T47D (cell line): ENCODE results near the gene TRIM32.

Experiments used
- DNase-seq, 2 experiments: peaks; one replicate each; pipeline versions ENCODE4 v3.0.0 to v3.0.0-alpha.2; 2011 to 2012; ENCODE audit warnings: low read depth in 1 of 2, low spot score in 1 of 2
- JUND ChIP-seq: IDR thresholded peaks from 2 replicates; pipeline ENCODE4 v1.6.1; 2012; ENCODE audit warnings: low read depth
- in situ Hi-C: cut with HindIII; loops from 2 replicates; pipeline ENCODE4 v1.10.0; 2016; ENCODE audit warnings: low sequenced_read_pairs, low pct_unique_long_range_greater_than_20kb

The TRIM32 gene

DNA sequence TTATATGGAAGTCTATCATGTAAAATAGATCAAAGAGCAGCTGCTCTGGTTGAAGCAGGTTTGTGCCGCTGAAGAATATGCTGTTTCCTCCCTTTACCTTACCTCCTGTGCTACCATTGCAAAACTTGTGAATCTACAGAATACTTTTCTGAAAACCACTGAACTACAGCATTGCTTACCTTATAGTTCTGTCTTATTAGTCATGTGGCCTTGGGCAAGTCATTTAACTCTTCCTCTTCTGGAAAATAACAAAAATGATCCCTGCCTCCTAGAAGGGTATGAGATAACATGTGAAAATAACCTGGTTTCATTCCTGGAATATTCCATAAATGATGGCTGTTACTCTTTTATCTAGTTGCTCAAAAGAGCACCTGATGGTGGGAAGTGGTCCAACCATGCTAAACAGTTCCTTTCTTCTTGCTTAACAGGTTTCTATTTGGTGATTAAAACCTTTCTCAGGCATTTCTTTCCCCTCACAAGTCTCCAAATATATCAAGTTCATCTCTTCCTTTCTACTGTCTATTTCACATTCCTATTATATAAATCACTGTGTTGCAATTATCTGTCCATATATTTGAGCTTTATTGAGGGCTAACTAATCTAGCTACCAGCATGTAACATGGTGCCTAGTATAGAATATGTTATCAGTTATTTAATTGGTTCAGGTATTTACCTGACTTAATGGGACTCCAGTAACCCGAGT, 15.0 kb downstream of the TRIM32 start:
- no peak for DNase-seq
- in situ Hi-C loops: no loop called here
- no peak for TF ChIP-seq JUND

DNA sequence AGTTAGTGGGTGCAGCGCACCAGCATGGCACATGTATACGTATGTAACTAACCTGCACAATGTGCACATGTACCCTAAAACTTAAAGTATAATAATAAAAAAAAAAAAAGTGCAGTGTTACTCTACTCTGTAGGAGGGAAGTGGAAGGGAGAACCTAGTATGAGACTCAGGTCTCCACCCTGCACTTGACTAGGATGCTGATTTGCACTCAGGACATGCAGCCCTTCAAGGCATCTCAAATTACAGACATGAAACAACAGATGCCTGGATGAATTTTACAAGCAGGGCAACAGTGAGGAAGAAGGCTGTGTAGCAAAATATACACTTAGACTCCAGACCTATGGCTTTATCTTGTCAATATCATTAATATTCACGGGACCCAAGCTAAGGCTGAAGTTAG, 16.5 kb downstream of the TRIM32 start:
- DNase-seq: no peak
- in situ Hi-C loops: no loop called here
- no peak for TF ChIP-seq JUND

DNA sequence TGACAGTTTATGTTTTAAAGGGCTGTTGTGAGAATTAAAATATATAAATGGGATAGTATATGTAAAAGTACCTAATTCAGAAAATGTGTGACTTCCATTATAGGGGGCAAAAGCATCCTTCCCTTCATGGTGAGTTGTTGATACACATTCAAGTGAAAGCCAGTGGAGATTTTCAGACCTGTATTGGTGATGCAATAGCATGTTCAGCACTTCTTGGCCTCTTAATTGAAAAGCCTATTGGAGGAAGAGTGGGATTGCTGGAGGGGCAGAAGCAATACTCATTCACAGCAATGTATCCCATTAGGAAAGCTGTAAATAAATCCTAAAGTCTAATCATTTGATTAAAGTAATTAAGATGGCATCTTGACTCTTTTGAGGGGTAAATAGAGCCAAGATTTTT, 17.4 kb downstream of the TRIM32 start:
- no peak for TF ChIP-seq JUND
- DNase-seq: no peak
- in situ Hi-C loops: no loop called here

DNA sequence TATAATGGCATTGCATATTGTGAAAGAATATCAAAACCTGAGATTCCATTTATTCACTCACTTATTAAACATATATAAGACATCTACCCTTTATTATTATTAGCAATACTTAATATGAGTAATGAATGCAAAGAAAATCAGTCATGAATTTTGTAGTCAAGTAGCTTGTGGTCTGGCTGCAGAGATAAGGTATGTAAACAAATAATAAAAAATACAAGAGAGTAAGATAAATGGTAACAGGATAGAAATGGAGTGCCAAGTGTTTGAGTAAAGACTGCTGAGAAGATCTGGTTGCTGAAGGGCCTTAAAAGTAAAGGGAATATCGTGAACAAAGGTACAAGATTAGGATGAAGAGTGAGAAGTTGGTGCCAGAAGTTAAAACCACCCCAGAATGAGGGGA, 18.4 kb downstream of the TRIM32 start:
- DNase-seq: no peak
- no peak for TF ChIP-seq JUND
- in situ Hi-C loops: no loop called here

- no peak for DNase-seq
- in situ Hi-C loops: no loop called here
- no peak for TF ChIP-seq JUND
Measured at GRCh38 chr9:116706310-116707290, 19.5 kb downstream of the TRIM32 start.

- in situ Hi-C loops: no loop called here
- no peak for DNase-seq
- TF ChIP-seq JUND: no peak
Measured at GRCh38 chr9:116712781-116713180, 25.7 kb downstream of the TRIM32 start.

- in situ Hi-C loops: no loop called here
- TF ChIP-seq JUND: no peak
Measured at GRCh38 chr9:116713271-116713670, 26.2 kb downstream of the TRIM32 start.

GRCh38 chr9:116715751-116716150, 28.6 kb downstream of the TRIM32 start:
- in situ Hi-C loops: no loop called here
- no peak for DNase-seq
- no peak for TF ChIP-seq JUND

More at GRCh38 chr9:116713271-116713670, 26.2 kb downstream of the TRIM32 start:
- no peak for DNase-seq

GRCh38 chr9:116716438-116716837, 29.3 kb downstream of the TRIM32 start:
- DNase-seq: no peak
- in situ Hi-C loops: no loop called here
- no peak for TF ChIP-seq JUND

DNA sequence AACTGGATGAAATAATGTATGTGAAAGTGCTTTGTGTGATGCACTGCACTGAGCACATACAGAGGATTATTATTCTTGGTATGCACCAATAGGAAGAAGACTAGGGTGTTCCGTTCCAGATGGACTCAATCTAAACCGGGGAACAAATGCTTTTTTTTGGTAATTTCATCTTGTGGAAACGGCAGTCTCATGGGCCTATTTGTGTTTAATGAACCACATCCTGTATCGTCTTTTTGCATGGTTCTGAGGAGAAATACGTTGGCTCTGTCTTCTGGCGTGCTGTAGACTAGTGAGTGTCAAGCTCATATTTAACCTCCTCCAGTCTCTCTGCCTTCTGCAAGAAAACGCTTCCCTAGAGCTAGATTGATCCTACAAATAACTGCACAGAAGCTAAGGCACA, 30.0 kb downstream of the TRIM32 start:
- in situ Hi-C loops: no loop called here
- no peak for TF ChIP-seq JUND
- DNase-seq: no peak

DNA sequence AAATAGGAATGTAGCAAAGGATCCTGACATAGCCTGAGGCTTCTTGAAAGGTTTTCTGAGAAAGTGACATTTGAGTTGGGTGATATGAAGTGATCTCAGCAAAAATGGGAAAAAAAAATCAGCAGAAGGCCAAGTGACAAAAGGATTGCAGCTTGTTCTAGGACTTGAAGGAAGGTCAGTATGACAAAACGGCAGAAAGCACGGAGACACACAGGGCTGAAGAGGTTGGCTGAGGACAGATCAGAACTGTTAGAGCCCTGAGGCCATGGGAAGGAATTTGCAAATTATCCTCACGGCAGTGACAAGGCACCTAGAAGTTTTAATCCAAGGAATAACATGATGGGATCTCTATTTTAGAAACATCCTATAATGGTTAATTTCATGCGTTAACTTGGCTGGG, 31.0 kb downstream of the TRIM32 start:
- no peak for DNase-seq
- no peak for TF ChIP-seq JUND
- in situ Hi-C loops: no loop called here

DNA sequence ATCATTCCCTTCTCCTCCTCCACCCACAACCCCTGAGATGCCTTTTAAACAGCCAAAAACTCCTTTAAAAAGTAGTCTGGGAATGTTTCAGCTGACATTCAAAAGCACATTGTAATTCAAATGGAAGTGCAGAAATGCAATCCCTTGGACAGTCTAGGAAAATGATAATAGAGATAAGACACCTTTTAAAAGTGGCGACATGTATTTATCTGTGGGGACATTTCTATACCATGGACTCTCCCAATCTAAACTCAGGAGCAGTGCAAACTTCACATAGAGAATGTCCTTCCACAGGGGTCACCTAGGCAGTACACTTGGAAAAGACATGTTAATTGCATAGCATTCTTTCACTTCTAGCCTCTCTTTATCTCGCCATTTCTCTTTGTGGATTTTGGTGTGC, 33.0 kb downstream of the TRIM32 start:
- in situ Hi-C loops: no loop called here
- no peak for DNase-seq
- TF ChIP-seq JUND: no peak

DNA sequence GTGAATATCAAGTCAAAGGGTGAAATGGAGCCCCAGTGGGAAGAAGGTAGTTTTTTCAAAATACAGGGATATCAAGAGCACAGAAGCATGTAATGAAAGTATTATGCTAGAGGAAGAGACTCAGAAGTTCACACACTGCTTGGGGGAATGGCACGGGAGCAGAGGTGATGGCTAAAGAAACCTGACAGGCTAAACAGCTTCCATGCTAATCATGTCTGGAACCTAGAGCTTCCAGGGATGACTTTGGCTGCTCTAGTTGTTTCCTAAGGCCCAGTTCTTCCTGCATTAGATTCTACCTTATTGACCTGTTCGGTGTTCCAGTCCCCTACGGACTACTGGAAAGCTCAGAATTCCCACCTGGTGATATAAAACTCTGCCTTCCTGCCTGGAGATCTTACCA, 34.3 kb downstream of the TRIM32 start:
- TF ChIP-seq JUND: no peak
- in situ Hi-C loops: no loop called here

More for the DNA sequence above, 34.3 kb downstream of the TRIM32 start:
- DNase-seq: no peak
